HG03097 (cell line): Measurements from ENCODE around the gene DNAJC16.

Source experiments
- ATAC-seq: cut with Tn5 transposase; IDR thresholded peaks from one replicate; pipeline ENCODE4 v1.9.1; 2021; ENCODE audit not compliant: unreplicated experiment, low FRiP score

DNAJC16 gene

GRCh38 chr1:15618655-15619525, 92.2 kb downstream of the DNAJC16 start:
- no peak for ATAC-seq

DNA sequence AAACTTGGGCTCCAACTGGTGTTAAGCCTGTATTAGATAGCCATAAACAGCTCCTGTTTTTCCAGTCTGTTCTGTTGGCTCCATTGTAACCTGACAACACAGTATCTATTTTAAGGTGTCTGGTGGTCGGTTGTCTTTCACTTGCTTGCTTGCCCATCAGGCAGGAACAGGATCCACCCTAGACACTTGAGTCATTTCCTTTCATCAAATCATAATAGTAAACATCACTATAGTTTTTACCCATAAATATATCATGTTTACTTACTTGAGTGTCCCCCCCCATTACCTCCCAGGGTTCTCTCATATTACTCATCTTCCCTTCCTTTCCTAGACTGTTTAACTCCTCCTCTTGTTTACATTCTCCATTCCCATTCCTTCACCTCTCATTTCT, 93.5 kb downstream of the DNAJC16 start:
- ATAC-seq, result no peak

DNA sequence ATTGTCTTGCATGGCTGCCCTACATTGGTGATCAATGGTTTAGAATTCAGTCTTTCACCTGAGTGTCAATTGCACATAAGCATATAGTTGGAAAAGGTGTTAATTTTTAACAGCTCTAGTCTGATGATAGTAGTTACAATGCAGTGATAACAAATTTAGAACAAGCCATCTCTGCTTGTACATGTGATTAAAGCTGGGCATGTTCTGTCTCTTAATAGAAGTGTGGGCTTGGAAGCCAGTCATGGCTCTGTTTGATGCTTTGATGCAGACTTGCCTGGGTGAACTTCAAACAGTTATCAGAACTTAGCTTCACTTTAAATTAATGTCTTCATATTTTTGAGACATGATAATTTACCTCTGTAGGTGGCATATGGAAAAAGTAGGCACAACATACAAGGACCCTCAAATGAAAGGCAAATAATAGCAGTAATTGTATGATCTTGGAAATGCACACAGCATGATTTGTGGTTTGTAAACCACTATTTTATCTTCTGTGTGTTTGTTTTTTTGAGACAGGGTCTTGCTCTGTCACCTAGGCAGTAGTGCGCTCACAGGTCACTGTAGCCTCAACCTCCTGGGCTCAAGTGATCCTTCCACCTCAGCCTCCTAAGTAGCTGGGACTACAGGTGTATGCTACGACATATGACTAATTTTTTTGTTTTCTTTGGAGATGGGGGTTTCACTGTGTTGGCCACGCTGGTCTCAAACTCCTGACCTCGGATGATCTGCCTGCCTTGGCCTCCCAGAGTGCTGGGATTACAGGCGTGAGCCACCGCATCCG, 94.4 kb downstream of the DNAJC16 start:
- no peak for ATAC-seq

DNA sequence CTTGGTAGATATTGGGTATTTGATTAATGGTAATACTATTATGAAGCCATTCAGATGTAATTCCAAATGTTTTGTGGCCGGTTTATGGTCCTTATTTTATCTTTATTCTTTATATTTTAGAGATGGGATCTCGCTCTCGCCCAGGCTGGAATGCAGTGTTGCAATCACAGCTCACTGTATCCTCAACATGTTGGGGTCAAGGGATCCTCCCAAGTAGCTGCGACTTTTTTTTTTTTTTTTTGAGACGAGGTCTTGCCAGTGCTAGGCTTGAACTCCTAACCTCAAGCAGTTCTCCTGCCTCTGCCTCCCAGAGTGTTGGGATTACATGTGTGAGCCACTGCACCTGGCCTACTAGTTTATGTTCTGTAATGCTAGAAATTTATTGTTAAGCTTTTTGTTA, 95.3 kb downstream of the DNAJC16 start:
- no peak for ATAC-seq

- no peak for ATAC-seq
These were observed 96.2 kb downstream of the DNAJC16 start for GRCh38 chr1:15622712-15623373.

DNA sequence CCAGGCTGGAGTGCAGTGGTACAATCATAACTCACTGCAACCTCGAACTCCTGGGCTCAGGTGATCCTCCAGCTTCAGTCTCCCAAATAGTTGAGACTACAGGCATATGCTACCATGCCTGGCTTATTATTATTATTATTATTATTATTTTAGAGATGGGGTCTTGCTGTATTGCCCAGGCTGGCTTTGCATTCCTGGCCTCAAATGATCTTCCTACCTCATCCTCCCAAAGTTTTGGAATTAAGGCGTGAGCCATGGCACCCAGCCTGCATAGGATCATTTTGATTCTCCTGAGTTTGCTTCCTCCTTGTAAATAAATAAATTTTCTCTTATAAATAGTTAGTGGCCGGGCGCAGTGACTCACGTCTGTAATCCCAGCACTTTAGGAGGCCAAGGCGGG, 96.8 kb downstream of the DNAJC16 start:
- ATAC-seq, result no peak

GRCh38 chr1:15624133-15624714, 97.6 kb downstream of the DNAJC16 start:
- ATAC-seq, result no peak

DNA sequence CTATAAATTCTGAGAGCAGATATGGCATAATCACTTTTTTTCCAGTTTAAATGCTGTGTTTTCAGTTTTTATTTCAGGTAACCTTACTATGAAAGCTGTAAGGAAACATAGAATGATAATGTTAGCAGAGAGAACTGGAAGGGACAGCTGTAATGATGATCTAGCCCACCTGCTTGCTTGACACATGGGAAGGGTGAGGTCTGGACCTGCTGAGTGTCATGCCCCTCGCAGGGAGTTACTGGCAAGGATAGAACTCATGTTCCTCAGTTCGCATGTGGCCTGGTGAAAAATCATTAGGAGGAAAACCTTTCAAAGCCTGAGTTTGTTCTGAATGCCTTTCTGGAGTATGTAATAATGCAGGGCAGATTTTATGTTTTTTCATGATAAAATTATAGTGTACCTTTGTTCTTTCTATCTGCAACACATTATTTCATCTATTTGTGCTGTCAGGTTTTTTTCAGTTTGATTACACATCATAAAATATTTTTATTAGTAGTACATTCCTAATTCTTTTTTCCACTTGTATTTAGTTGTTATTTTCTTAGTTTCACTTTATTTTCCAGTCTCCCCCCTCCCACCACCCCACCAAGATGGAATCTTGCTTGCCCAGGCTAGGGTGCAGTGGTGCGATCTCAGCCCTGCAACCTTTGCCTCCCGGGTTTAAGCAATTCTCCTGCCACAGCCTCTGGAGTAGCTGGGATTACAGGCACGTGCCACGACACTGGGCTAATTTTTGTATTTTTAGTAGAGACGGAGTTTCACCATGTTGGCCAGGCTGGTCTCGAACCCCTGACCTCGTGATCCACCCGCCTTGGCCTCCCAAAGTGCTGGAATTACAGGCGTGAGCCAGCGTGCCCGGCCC, 98.6 kb downstream of the DNAJC16 start:
- no peak for ATAC-seq
